Activated B cell treated with CpG ODN at 0.5 μM for 24 hours (primary cell): Measurements from ENCODE around the gene DYRK3. TPM values are rescaled to one million over a fixed set of nuclear protein-coding genes. Genes with fewer than 3 reads are reported as not detected.

ENCODE experiments used
- ATAC-seq: fragments of 200-7000 bp; cut with Tn5 transposase; one replicate; pipeline ENCODE4 v1.10.0; 2021; ENCODE audit warnings: low read depth, mild to moderate bottlenecking, moderate library complexity
- CTCF ChIA-PET: fragments of 350-600 bp; sonication (Branson Sonifier 250); formaldehyde crosslinking; loops from one replicate; lab custom pipeline; 2021; ENCODE audit warnings: antibody characterized with exemption; lab: Charles Lee
- POLR2A ChIA-PET: fragments of 350-600 bp; sonication (Branson Sonifier 250); formaldehyde crosslinking; loops from one replicate; lab custom pipeline; 2021; ENCODE audit warnings: antibody characterized with exemption; lab: Charles Lee
- DNase-seq: peaks from one replicate; pipeline ENCODE4 v3.0.0; 2022
- H3K27ac Mint-ChIP-seq: one replicate; pipeline ENCODE4 v1.8.0; 2020; ENCODE audit warnings: mixed read lengths
- H3K27me3 Mint-ChIP-seq: one replicate; pipeline ENCODE4 v1.8.0; 2021; ENCODE audit warnings: mixed read lengths
- H3K36me3 Mint-ChIP-seq: one replicate; pipeline ENCODE4 v1.8.0; 2021; ENCODE audit warnings: low read depth, mixed read lengths
- H3K4me1 Mint-ChIP-seq: one replicate; pipeline ENCODE4 v1.8.0; 2021; ENCODE audit warnings: mixed read lengths
- H3K4me3 Mint-ChIP-seq: one replicate; pipeline ENCODE4 v1.8.0; 2020; ENCODE audit warnings: mild to moderate bottlenecking, mixed read lengths
- H3K9me3 Mint-ChIP-seq: one replicate; pipeline ENCODE4 v1.8.0; 2020; ENCODE audit warnings: mixed read lengths
- CTCF ChIP-seq: fragments of 200-600 bp; IDR thresholded peaks from one replicate; pipeline ENCODE4 v1.8.0; 2022; ENCODE audit warnings: antibody characterized with exemption, mild to moderate bottlenecking
- intact Hi-C: fragments of 100-400 bp; cut with micrococcal nuclease; formaldehyde crosslinking; loops from one replicate; pipeline ENCODE4 v1.15.1; 2024
- total RNA-seq: library from RNA; stranded (reverse); gene quantifications from 2 replicates; pipeline ENCODE4 v1.2.3, GENCODE V29; 2022

DYRK3 gene
- total RNA-seq, 1 donor from 2014 or later = 0.33 TPM

GRCh38 chr1:206666031-206666561, 30.8 kb downstream of the DYRK3 start:
- Mint-ChIP-seq H3K4me1 (peaks cover 16% of the 10 kb centered on the region), H3K4me3 (no peak overlapping the region), H3K36me3 (no peaks in the 10 kb centered on the region), H3K27me3 (peaks cover 25% of the 10 kb centered on the region), H3K27ac (no peak overlapping the region), H3K9me3 (no peaks in the 10 kb centered on the region)
- intact Hi-C loops = no loop called here
- CTCF ChIA-PET = interaction anchor here (0.8 to 5.7 kb wide), 11 partner anchors 8 to 317 kb away, joined by 3 to 75 read pairs (median 23); partner anchors contain the start of genes DYRK3, EIF2D and MAPKAPK2
- ATAC-seq (no peak), DNase-seq (no peak)
- TF ChIP-seq CTCF = no peak
- POLR2A ChIA-PET = interaction anchor here (0.6 to 2.9 kb wide), 3 partner anchors 31 to 189 kb away, joined by 3 to 7 read pairs (median 4); no protein-coding TSS in a partner anchor

DNA sequence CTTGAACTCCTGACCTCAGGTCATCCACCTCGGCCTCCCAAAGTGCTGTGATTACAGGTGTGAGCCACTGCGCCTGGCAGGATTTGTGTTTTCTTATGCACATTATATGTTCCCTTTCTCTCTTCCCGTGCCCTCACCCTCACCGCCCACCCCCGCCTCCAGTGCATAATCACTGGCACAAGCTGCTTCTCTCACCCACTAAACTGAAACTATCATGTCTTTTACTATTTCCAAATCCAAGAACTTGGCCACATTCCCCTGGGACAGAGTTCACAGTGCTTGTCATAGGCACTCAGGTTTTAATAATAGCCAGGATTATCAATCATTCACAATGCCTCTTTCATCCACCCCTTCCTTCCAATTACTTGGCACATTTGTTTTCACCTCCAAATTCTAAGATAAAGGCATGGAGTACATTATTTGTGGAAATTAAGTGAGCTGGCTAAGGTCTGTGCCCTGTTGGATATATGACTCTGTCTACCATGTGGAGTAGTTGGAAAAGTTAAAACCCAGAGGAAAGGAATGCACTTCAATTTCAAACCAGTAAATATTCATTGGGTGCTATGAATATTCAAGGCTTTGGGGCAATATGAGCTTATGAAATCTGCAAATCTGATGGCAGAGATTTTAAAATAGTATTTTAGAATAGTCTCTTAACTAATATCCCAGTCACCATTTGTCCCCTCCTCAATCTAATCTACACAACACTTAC, 31.8 kb downstream of the DYRK3 start:
- ATAC-seq = no peak
- Mint-ChIP-seq H3K27ac (no peak overlapping the region), H3K4me1 (peaks cover 16% of the 10 kb centered on the region), H3K4me3 (no peak overlapping the region), H3K36me3 (no peaks in the 10 kb centered on the region), H3K27me3 (peaks cover 25% of the 10 kb centered on the region), H3K9me3 (no peaks in the 10 kb centered on the region)
- TF ChIP-seq CTCF = no peak
- intact Hi-C loops = no loop called here
- ChIA-PET CTCF (interaction anchor here (0.6 to 5.7 kb wide), 6 partner anchors 9 to 59 kb away, joined by 3 to 75 read pairs (median 5); partner anchors contain the start of genes DYRK3 and MAPKAPK2), POLR2A (interaction anchor here (0.8 kb wide), 1 partner anchor 17 kb away, joined by 3 read pairs; no protein-coding TSS in a partner anchor)
- no peak for DNase-seq

GRCh38 chr1:206668351-206668750, 33.0 kb downstream of the DYRK3 start:
- Mint-ChIP-seq H3K36me3 (no peaks in the 10 kb centered on the region), H3K9me3 (no peaks in the 10 kb centered on the region), H3K4me1 (peaks cover 14% of the 10 kb centered on the region), H3K27ac (no peak overlapping the region), H3K4me3 (no peak overlapping the region), H3K27me3 (peaks cover 21% of the 10 kb centered on the region)
- DNase-seq = no peak
- POLR2A ChIA-PET = no interaction called here
- CTCF ChIA-PET = interaction anchor here (0.9 kb wide), 1 partner anchor 313 kb away, joined by 4 read pairs; no protein-coding TSS in a partner anchor
- TF ChIP-seq CTCF = no peak
- intact Hi-C loops = no loop called here
- no peak for ATAC-seq

- ATAC-seq (no peak), DNase-seq (no peak)
- Mint-ChIP-seq H3K36me3 (no peaks in the 10 kb centered on the region), H3K4me1 (peaks cover 9% of the 10 kb centered on the region), H3K9me3 (no peaks in the 10 kb centered on the region), H3K4me3 (no peak overlapping the region), H3K27ac (no peak overlapping the region), H3K27me3 (peaks cover 21% of the 10 kb centered on the region)
- intact Hi-C loops = no loop called here
- no peak for TF ChIP-seq CTCF
- ChIA-PET POLR2A (no interaction called here), CTCF (interaction anchor here (0.9 to 1.0 kb wide), 2 partner anchors 57 to 313 kb away, joined by 3 to 4 read pairs; no protein-coding TSS in a partner anchor)
These were observed 33.6 kb downstream of the DYRK3 start for GRCh38 chr1:206668874-206669410.
